GM21423 (cell line): Measurements from ENCODE around the gene LDHB.
"Not testable (repeated sequence)": the region's sequence is repeated elsewhere in the genome, so short reads cannot be mapped to it uniquely, and the experiment has no call there.

Source experiments
- ATAC-seq: cut with Tn5 transposase; IDR thresholded peaks from one replicate; pipeline ENCODE4 v1.9.1; 2021; ENCODE audit warnings: mild to moderate bottlenecking, moderate library complexity; ENCODE audit not compliant: unreplicated experiment

The LDHB gene

DNA sequence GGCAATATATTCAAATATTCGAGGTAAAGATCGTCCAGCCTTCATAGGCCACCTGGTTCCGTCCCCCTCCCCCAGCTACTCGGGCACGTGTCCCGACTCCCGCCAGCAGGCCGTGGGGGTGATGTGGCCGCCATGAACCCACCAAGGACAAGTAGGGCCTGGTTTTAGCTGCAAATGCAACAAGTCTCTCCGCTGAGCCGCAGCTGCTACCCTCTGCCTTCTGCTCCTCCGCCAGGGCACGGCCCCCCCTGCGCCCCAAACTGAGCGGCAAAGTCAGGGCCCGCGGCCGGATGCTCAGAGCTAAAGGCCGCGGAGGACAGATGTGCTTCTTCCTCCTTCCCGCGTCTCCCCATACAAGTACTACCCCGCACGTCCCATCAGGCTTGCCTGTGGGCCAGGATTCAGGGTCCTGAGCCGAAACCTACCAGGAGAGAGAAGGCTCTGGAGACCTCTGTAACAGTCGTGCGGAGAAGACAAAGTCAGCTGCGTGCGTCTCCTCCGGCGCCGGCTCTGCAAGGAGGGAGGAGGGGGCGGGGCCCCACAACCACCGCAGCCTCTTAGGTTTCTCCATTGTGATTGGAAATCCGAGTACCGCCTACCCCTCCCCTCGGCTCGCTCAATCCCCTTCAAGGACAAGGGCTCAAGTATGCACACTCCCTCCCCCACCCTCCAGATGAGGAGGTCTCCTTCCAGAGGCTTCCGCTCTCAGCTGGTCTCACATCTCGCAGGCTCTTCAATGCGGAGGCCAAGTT lies at the start of gene LDHB:
Gene LDHB (minus strand): TSS at position 517 of the 752 bp plus-strand sequence. CDS start 3,171 bp downstream, outside the sequence.
- ATAC-seq: peak; percentile 95

DNA sequence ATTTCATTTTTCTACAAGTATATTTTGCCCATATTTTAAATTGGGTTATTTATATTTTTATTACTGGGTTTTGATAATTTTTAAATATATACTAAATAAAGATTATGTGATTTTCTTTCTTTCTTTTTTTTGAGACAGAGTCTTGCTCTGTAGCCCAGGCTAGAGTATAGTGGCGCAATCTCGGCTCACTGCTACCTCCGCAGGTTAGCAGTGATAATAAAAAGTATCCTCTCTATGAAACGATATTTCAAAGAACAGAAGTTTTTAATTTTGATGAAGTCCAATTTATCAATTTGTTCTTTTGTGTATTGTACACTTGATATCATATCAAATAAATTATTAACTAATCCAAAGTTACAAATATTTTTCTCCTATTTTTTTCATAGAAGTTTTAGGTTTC lies 47.2 kb upstream of the LDHB start:
- ATAC-seq: no peak

DNA sequence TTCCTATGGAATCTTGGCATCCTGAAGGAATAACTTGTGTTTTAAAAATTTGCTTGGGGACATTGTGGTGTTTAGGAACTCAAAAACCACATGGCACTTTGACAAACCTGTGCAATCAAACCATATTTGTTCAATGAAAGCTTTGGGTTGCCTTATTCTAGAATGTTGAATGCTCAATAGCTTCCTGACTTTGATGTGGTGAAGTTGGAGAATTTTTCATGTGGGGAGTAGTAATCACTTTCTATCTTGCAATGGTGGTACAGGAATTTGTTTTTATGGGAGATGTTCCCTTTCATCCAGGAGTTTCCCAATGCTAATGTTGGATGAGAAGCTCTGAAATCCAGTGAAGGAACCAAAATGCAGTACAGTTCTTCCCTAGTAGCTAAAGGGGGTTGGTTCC lies 42.2 kb upstream of the LDHB start:
- ATAC-seq: no peak

DNA sequence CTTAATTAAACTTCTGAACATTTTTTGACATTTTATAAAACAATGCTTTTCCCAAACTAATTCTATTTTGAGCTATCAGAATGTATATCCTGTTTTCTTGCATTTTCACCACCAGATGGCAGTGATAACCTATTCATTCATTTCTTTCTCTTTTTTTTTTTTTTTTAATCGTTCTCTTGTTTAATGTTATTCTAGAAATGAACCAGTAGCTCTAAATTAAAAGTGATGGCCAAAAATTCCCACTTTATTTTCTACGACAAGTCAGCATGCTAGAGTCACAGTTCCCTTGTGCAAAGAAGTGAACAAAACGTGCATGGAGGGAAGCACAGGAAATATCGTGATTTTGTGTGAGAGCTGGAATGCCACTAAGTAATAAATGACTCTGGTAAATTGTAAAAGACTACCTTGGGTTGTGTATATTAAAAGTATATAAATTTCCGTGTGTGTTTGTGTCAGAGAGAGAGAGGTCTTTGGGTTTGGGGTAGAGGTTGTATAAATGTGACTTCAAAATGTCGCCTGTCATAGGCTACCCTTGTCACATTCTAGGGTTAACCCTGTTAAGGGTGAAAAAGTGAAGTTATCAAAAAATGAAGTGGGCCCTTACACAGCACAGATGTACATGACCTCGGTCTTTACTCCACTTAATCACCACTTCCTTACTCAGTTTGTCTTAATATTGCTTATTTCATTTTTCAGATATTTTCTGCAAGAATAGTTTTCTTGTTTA lies 40.4 kb upstream of the LDHB start:
- ATAC-seq: no peak

DNA sequence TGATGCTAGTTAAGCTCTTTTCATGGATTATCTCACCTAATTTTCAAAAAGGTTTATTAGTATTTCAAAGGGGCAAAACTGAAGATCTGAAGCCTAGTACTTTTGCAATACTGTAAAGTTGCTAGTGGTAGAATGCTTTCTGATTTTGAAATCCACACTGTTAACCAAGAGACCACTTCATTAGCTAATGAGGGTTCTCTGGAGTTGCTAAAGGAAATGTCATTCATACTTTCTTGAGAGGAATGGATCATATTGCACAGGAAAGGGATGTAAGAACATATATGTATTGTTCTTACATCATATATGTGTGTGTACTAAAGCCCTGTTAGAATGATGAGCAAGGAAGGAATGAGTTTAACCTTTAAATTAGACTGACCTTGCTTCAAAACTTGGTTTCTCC lies 39.0 kb upstream of the LDHB start:
- no peak for ATAC-seq

DNA sequence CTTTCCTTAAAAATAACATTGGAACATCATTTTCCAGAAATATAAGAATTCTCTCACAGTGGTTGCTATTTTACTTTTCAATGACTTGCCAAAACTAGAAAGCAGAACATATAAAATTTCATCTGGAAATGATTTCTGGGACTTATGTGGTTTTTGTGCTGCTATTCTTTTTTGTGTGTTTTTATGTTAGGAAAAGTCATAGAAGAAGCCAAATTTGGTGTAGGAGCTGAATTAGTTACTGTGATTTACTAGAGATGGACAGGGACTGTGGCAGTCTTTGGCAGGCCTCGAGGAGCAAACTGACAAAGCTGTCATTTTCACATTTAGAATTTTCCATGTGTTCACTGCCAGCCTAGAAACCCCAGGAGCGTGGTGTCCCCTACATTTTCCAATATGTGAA lies 38.3 kb upstream of the LDHB start:
- no peak for ATAC-seq

DNA sequence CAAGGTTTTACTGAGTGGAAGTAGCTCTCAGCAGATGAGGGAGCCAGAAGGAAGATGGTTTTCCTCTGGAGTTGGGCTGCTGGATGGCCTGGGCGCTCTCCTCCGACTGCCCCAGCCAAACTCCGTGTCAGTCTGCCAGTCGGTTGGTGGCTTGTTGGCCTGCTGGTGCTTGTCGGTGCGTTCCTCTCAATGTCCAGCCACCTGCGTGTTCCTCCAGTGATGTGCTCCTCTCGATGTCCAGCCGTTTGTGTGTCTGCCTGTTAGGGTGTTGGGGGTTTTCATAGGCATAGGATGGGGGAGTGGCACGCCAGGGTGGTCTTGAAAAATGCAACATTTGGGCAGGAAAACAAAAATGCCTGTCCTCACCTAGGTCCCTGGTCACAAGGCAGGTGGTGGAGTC lies 37.0 kb upstream of the LDHB start:
- ATAC-seq: no peak

DNA sequence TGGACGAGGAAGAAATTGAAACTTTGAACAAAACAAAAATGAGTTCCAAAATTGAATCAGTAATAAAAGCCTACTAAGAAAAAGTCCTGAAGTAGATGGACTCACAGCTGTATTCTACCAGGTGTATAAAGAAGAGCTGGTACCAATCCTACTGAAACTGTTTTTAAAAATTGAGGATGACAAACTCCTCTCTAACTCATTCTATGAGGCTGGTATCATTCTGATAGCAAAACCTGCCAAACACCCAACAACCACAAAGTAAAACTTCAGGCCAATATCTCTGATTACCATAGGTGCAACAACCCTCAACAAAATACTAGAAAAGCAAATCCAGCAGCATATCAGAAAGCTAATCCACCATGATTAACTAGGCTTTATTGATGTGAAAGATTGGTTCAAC lies 33.9 kb upstream of the LDHB start:
- ATAC-seq: no peak

DNA sequence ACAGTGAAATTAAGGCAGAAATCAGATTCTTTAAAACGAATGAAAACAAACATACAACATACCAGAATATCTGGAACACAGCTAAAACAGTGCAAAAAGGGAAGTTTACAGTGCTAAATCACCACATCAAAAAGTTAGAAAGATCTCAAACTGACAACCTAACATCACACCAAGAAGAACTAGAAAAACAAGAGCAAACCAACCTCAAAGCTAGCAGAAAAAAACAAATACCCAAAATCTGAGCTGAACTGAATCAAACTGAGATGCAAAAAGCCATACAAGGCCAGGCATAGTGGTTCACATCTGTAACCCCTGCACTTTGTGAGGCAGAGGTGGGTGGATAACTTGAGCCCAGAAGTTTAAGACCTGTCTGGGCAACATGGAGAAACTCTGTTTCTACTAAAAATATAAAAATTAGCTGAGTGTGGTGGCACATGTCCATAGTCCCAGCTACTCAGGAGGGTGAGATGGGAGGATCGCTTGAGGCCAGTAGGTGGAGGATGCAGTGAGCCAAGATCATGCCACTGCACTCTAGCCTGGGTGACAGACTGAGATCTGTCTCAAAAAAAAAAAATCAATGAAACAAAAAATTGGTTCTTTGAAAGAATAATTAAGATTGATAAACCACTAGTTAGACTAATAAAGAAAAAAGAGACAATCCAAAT lies 33.2 kb upstream of the LDHB start:
- no peak for ATAC-seq

DNA sequence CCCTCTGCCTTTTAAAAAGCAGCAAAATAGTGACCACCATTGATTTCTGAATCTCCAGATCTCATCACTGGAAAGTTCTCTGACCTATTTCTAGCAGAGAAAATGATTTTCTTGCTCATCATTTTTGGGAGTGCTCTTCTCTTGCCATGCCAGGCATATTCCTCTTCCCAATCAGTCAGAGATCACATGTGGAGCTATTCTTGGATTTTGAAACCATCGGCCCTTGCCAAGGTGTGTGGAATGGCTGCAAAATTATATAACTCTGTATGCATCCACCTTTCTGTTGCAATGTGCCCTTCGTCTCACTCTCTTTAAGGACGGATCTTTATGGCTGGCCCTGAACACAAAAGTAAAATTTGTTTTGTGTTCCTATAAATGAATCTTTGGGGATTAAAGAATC lies 25.5 kb upstream of the LDHB start:
- ATAC-seq: no peak

DNA sequence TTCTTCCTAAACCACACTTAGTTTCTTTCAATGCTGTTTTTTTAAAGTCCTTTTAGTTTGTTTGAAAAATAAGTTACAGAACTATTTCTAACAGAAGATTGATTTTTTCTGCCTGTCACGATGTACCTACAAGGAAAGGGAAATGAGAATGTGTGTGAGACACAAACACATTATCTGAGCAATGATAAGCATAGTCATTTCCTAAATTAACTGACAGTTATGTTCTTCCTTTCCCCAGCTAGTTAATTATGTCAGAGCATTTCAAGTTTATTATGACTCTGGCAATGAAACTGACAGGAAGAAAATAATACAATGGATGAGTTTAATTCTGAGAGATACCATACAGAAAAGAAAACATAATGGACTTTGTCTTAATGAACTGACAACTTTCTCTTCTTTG lies 21.3 kb upstream of the LDHB start:
- ATAC-seq: no peak

DNA sequence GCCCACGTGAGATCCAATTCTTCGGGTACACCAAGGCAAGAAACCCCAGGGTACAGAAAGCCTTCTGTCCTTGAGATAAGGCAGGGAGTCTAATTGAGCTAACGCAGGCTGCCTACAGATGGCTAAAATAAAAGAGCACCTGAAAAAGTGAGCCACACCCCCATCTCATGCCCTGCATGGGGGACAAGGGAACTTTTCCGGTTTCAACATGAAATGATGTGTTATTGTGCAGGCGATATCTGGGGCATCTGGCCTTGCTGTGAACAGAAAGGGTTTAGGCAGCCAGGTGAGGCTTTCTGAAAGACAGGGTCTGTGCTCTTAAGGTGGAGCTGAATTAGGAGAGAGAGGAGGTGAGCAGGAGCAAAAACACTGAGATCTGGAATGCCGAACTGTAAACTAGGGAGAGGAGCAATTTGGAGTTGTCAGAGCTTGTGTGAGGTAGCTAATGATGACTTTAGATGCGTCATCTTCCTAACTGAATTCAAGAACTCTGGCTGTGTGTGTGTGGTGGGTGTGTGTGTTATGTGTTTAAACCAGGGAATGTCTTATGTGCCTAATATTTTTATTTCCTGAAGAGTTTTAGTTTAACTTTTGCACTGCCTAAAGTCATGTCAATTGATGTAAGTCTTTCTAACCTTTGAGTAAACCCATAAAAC lies 20.1 kb upstream of the LDHB start:
- ATAC-seq: no peak

DNA sequence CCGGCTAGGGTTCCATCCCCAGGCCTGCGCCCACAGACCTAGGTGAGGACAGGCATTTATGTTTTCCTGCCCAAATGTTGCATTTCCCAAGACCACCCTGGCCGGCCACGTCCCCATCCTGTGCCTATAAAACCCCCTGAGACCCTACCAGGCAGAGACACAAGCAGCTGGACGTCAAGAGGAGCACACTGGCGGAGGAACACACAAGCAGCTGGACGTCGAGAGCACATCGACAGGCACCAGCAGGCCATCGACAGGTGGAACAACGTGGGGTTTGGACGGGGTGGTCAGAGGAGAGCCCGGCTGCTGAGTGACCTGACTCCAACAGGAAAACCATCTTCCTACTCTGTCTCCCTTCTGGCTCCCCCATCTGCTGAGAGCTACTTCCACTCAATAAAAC lies 19.6 kb upstream of the LDHB start:
- ATAC-seq: no peak

DNA sequence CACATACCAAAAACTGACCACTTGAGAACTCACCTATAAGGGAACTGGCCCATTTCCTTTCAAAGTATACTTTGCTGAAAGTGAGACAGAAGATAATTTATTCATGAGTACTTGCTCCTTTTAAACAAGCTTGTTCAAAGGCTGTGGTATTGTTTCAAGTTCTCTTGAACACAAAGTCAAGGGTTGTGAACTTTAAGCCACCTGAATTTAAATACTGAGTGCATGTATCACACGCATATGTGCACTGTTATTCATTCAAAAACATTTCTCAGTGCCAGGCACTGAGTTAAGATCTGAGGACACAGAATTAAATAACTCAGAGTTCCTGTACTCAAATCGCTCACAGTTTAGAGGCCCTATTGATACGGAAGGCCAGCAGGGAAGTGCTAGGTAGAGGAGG lies 19.1 kb upstream of the LDHB start:
- ATAC-seq: no peak

DNA sequence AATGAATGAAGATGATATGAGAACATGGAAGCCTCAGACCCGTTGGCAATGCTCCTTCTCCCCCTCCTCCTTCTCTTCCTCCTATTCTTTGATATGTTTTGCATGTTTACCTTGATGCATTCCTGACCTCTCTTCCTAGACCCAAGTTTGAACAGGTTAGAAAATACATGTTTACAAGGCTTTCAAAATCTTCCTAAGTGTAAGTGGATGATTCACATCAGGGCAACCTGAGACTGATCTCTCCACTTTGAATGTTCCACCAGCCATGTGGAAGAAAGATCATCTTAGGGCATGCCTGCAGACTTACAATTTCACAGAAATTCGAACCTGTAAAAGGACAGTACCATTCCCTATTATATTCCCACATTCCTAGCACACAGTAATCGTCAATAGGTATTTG lies 18.0 kb upstream of the LDHB start:
- no peak for ATAC-seq

DNA sequence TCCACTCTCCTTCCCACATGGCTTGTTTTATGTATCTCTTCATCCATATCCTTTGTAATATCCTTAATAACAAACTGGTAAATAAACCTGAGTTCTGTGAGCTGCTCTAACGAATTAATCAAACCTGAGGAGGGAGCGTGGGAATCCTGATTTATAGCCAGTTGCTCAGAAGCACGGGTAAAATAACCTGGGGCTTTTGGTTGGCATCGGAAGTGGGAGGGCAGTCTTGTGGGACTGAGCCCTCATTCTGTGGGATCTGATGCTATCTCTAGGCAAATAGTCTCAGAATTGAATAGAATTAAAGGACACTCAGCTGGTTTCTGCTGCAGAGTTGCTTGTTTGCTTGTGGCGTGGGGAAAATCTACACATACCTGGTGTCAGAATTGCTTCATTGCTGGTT lies 17.5 kb upstream of the LDHB start:
- ATAC-seq: no peak

DNA sequence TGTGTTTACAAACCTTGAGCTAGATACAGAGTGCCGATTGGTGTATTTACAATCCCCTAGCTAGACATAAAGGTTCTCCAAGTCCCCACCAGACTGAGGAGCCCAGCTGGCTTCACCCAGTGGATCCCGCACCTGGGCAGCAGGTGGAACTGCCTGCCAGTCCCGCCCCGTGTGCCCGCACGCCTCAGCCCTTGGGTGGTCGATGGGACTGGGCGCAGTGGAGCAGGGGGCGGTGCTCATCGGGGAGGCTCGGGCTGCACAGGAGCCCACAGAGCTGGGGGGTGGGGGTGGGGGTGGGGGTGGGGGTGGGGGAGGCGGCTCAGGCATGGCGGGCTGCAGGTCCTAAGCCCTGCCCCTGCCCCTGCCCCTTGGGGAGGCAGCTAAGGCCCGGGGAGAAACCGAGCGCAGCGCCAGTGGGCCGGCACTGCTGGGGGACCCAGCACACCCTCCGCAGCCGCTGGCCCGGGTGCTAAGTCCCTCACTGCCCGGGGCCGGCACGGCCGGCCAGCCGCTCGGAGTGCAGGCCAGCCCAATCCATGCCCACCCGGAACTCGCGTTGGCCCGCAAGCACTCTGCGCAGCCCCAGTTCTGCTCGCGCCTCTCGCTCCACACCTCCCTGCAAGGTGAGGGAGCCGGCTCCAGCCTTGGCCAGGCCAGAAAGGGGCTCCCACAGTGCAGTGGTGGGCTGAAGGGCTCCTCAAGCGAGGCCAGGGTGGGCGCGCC lies 16.3 kb upstream of the LDHB start:
- ATAC-seq: not testable (repeated sequence)

DNA sequence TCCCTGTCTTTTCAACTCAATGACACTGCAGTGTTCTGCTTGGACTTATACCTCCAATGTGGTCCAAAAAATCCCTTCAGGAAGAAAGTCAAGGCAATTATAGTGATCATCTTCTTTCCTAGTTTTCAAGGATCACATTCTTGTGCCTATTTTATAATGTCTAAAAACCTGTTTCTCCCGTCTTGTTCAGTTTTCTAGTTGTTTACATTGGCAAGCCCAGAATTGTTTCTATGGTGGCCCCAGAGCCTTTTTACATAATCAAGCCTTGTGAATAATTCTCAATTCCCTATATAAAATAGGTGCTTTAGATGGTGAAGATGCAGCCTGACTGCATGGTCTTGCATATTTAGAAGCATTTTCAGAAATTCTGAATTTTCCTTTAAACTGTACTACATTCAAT lies 14.5 kb upstream of the LDHB start:
- ATAC-seq: no peak

DNA sequence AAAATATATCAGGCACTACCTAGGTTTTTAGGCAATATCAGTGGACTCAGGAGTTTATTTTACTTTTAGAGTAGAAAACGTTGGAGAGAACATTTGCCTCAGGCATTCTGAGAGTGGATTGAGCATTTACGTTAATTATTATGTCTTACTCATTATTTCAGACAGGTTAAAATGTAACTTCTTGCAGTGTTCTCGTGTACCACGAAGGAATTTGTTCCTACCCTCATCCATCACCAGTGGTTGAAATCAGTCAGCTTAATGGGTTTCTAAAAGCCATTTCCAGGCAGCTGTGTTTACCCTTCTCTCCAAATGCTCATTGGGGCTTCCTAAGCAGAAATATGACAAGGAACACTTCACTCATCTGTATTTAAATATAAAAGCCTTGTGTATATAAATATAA lies 9.1 kb upstream of the LDHB start:
- no peak for ATAC-seq

DNA sequence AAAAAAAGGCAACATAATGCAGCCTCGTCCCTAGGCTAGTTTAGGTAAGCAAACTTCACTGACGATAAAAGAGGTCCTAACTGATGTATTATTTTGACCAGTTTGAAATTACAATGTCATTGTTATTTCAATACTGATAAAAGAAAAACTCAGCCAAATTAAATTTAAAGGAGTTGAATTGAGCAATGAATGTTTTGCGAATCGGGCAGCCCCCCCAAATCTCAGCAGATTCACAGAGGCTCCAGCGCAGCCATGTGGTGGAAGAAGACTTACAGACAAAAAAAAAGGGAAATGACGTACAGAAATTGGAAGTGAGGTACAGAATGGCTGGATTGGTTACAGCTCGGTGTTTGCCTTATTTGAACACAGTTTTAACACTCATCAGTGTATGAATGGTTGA lies 8.2 kb upstream of the LDHB start:
- ATAC-seq: no peak
